Activated naive CD4-positive, alpha-beta T cell (primary cell): ENCODE results near the gene LAX1.

ENCODE experiments used
- DNase-seq, 4 experiments: peaks; one replicate each; lab custom pipeline; 2025; lab: John Stamatoyannopoulos, UW

Gene LAX1

GRCh38 chr1:203813581-203814341, 48.8 kb downstream of the LAX1 start:
- DNase-seq: no peak

GRCh38 chr1:203818399-203818798, 53.4 kb downstream of the LAX1 start:
- DNase-seq: no peak

GRCh38 chr1:203823306-203823705, 58.3 kb downstream of the LAX1 start:
- DNase-seq: no peak
